HG03097 (cell line): ENCODE results near the gene RGS6.

Experiments used
- ATAC-seq: cut with Tn5 transposase; IDR thresholded peaks from one replicate; pipeline ENCODE4 v1.9.1; 2021; ENCODE audit not compliant: unreplicated experiment, low FRiP score

RGS6 gene

GRCh38 chr14:72613231-72613974 lies 681.2 kb downstream of the RGS6 start:
- no peak for ATAC-seq

GRCh38 chr14:72613975-72614319 lies 681.7 kb downstream of the RGS6 start:
- ATAC-seq = no peak

- ATAC-seq = no peak
Measured at GRCh38 chr14:72614365-72614764, 682.1 kb downstream of the RGS6 start.

GRCh38 chr14:72614891-72615415 lies 682.7 kb downstream of the RGS6 start:
- ATAC-seq = no peak

- ATAC-seq = no peak
Measured at GRCh38 chr14:72615451-72616121, 683.4 kb downstream of the RGS6 start.
